ENCODE measurements around the gene THOP1. TPM values are rescaled to one million over a fixed set of nuclear protein-coding genes. Genes with fewer than 3 reads are reported as not detected.
A peak's percentile ranks its signal among the peaks of the same experiment; 100 is the strongest.

The THOP1 gene
- total RNA-seq, 6 experiments from 2014 or later: 25.5 to 61.8 (median 33.0) TPM

DNA sequence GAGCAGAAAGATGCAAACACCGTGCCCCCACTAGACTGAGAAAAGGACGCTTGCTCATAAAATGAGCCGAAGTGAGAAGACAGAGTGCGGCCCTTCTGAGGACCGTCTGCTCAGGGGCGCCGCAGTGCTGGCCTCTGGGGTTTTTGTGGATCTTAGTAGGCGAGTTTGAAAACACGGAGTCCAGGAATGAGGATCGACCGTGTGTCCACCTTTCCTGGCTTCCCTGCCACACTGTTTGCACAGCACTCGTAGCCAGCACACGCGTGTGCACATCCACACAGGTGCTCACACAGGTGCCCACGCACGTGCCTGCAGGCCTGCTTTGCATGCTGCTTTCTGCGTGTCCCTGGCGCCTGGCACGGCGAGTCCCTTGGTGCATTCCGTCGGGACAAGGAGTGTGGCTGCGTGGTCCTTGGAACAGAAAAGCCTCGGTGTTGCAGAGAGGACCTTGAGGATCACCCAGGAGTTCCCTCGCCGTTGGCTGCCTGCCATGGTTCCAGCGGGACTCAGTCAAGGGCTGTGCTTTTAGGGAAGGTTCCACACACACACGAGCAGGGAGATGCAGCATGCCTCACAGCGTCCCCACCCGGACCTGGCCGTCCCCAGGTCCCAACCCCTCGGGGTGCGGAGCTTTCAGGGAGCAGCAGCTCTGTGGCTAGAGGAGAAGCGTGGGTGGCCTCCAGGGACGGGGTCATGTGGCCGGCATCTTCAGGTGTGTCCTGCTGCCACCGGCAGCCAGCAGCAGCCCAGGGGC is 24.3 kb downstream of the THOP1 start:
- H3K36me3 ChIP-seq: peaks cover 0 to 18% (median 1%) of the 10 kb centered on the region in 4 donors
- H3K4me3 ChIP-seq: no peak overlapping the region
- DNase-seq (peak in 1 of 3 donors; percentile 7), ATAC-seq (no peak)
- no peaks in the 10 kb centered on the region for H3K27me3 ChIP-seq
- 91% methylated on average over 18 of the region's 37 CpGs for WGBS (ENCODE audit: insufficient coverage, low coverage, low lambda C conversion rate, missing lambda C conversion rate)
- no peak overlapping the region for H3K27ac ChIP-seq
- intact Hi-C loops (cut with DNase I): no loop called here
- no peaks in the 10 kb centered on the region for H3K9me3 ChIP-seq
- peaks cover 0 to 8% (median 3%) of the 10 kb centered on the region in 4 donors for H3K4me1 ChIP-seq
- TF ChIP-seq, protein P1, sequence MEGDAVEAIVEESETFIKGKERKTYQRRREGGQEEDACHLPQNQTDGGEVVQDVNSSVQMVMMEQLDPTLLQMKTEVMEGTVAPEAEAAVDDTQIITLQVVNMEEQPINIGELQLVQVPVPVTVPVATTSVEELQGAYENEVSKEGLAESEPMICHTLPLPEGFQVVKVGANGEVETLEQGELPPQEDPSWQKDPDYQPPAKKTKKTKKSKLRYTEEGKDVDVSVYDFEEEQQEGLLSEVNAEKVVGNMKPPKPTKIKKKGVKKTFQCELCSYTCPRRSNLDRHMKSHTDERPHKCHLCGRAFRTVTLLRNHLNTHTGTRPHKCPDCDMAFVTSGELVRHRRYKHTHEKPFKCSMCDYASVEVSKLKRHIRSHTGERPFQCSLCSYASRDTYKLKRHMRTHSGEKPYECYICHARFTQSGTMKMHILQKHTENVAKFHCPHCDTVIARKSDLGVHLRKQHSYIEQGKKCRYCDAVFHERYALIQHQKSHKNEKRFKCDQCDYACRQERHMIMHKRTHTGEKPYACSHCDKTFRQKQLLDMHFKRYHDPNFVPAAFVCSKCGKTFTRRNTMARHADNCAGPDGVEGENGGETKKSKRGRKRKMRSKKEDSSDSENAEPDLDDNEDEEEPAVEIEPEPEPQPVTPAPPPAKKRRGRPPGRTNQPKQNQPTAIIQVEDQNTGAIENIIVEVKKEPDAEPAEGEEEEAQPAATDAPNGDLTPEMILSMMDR (IDR thresholded peaks at IDR 0.05): no peak
- no peak for TF ChIP-seq POLR2A (IDR thresholded peaks at IDR 0.05)

DNA sequence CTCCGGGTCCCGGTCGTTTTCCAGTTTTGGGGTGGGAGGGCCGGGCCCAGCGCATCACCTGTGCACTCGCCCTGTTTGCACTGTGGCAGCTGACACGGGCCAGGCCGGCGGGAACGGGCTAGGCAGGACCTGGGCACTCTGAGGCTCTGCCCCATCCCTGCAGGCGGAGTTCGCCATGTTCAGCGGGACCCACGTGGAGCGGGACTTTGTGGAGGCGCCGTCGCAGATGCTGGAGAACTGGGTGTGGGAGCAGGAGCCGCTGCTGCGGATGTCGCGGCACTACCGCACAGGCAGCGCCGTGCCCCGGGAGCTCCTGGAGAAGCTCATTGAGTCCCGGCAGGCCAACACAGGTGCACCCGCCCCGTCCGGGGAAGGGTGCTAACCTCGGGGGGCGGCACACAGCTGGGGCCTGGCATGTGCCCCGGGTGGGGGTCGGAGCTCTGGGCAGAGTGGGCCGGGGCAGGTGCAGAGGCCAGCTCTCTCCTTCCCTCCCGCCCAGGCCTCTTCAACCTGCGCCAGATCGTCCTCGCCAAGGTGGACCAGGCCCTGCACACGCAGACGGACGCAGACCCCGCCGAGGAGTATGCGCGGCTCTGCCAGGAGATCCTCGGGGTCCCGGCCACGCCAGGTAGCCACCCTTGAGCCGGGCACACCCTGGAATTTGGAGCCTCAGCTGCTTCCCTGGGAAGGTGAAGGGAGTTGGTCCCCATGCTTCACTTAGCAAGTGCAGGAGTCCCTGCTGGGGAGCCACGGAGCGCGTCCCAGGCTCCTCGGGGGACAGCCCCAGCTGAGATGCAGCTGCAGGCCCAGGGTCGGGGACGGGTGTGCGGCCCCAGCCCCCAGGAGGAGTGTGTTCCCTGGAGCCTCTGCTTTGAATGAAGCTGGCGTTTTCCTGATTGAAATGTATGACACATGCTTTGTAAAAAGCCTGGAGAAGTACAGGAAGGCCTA is 25.1 kb downstream of the THOP1 start:
- DNase-seq (no peak), ATAC-seq (no peak)
- no peaks in the 10 kb centered on the region for H3K9me3 ChIP-seq
- H3K4me1 ChIP-seq: peaks cover 0 to 8% (median 3%) of the 10 kb centered on the region in 4 donors
- no peak overlapping the region for H3K4me3 ChIP-seq
- no peaks in the 10 kb centered on the region for H3K27me3 ChIP-seq
- intact Hi-C loops (cut with DNase I): no loop called here
- TF ChIP-seq, protein P1 (IDR thresholded peaks at IDR 0.05): no peak
- TF ChIP-seq POLR2A (IDR thresholded peaks at IDR 0.05): no peak
- H3K36me3 ChIP-seq: peaks cover 0 to 18% (median 1%) of the 10 kb centered on the region in 4 donors
- peak overlapping the region in 2 of 3 donors; percentile 75 to 85 for H3K27ac ChIP-seq
- no CpG with 5 or more reads among the region's 58 CpGs for WGBS (ENCODE audit: insufficient coverage, low coverage, low lambda C conversion rate, missing lambda C conversion rate)

DNA sequence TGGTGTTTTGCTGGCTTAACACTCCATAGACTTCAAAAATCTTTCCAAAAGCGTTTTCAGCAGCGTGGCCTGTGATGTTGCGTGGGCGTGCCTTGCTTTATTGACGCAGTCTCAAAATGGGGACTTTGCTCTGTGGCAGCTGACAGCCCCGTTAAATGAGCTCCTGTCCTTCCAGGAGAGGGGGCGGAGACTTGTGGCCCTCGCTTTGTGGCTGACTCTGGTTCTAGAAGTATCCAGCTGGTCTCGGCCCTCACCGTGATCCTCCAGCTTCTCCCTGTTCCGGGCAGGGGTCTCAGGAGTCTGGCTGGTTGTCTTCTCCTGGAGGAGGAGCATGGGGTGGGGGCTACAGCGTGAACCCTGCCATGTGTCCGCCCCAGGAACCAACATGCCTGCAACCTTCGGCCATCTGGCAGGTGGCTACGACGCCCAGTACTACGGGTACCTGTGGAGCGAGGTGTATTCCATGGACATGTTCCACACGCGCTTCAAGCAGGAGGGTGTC is 26.0 kb downstream of the THOP1 start:
- intact Hi-C loops (cut with DNase I): no loop called here
- peak overlapping the region in 2 of 3 donors; percentile 75 to 85 for H3K27ac ChIP-seq
- H3K9me3 ChIP-seq: no peaks in the 10 kb centered on the region
- no peaks in the 10 kb centered on the region for H3K27me3 ChIP-seq
- ATAC-seq (peak; percentile 72 to 85 (median 76)), DNase-seq (peak; percentile 66 to 89 (median 85))
- peak overlapping the region in 2 of 3 donors; percentile 23 to 24 for H3K4me3 ChIP-seq
- WGBS (ENCODE audit: insufficient coverage, low coverage, low lambda C conversion rate, missing lambda C conversion rate): 29% methylated on average over 9 of the region's 20 CpGs
- peaks cover 0 to 18% (median 1%) of the 10 kb centered on the region in 4 donors for H3K36me3 ChIP-seq
- TF ChIP-seq, protein P1 (IDR thresholded peaks at IDR 0.05): no peak
- peak; percentile 27 for TF ChIP-seq POLR2A (IDR thresholded peaks at IDR 0.05)
- peaks cover 0 to 8% (median 3%) of the 10 kb centered on the region in 4 donors for H3K4me1 ChIP-seq

DNA sequence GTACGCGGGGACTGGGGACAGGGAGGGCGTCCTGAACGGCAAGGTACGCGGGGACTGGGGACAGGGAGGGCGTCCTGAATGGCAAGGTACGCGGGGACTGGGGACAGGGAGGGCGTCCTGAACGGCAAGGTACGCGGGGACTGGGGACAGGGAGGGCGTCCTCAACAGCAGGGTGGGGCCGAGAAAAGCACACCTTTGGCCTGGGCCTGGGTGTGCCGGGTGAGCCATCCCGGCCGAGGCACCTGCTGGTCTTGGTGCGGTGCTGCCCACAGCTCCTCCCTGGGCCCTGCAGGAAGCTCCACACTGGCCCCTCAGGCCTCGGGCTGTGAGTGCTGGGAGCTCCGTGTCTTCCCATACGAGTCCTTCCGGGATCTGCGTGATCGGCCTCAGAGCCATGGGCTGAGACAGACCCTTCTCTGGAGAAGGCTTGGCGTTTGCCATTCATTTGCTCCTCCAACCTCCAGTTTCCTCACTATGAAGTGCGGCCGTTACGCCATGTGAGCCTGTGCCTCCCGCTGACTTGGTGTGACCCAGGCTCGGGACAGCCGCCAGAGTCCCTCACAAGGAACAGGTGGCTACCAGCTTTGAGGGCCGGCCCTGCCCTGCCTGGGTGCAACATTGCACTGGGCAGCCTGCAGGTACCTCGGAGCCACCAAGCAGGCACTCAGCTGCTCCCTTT is 26.6 kb downstream of the THOP1 start:
- 54% methylated on average over 18 of the region's 34 CpGs for WGBS (ENCODE audit: insufficient coverage, low coverage, low lambda C conversion rate, missing lambda C conversion rate)
- peaks cover 0 to 18% (median 1%) of the 10 kb centered on the region in 4 donors for H3K36me3 ChIP-seq

More for the DNA sequence above, 26.6 kb downstream of the THOP1 start:
- DNase-seq (no peak), ATAC-seq (peak; percentile 2 to 43 (median 29))
- H3K27ac ChIP-seq: peak overlapping the region in 2 of 3 donors; percentile 75 to 85
- intact Hi-C loops (cut with DNase I): no loop called here
- no peak for TF ChIP-seq POLR2A (IDR thresholded peaks at IDR 0.05)
- TF ChIP-seq, protein P1 (IDR thresholded peaks at IDR 0.05): no peak
- H3K27me3 ChIP-seq: no peaks in the 10 kb centered on the region
- H3K9me3 ChIP-seq: no peaks in the 10 kb centered on the region
- peak overlapping the region in 2 of 3 donors; percentile 23 to 26 for H3K4me3 ChIP-seq
- peaks cover 0 to 8% (median 3%) of the 10 kb centered on the region in 4 donors for H3K4me1 ChIP-seq
